ENCODE data around the gene PYY.
"Not testable (repeated sequence)": the region's sequence is repeated elsewhere in the genome, so short reads cannot be mapped to it uniquely, and the experiment has no call there.

Gene PYY

DNA sequence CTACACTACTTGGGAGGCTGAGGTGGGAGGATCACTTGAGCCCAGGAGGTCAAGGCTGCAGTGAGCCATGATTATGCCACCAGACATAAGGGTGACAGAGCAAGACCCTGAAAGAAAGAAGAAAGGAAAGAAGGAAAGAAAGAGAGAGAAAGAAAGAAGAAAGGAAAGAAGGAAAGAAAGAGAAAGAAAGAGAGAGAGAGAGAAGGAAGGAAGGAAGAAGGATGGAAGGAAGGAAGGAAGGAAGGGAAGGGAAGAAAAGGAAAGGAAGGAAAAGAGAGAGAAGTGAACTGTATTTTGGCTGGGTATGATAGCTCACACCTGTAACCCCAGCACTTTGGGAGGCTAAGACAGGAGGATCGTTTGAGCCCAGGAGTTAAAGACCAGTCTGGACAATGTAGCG, 24.3 kb upstream of the PYY start:
- DNase-seq: no peak

- no peak for DNase-seq
These were observed 23.5 kb upstream of the PYY start for GRCh38 chr17:43976963-43977837.

DNA sequence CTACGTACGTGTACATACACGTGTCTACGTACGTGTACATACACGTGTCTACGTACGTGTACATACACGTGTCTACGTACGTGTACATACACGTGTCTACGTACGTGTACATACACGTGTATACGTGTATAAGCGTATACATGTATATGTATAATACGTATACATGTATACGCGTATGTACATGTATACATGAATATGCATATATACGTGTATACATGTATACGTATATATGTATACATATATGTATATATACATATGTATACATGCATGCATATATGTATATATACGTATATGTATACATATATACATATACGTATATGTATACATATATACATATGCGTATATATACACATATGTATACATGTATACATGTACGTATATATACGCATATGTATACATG, 22.2 kb upstream of the PYY start:
- no peak for DNase-seq

GRCh38 chr17:43974382-43975266, 20.9 kb upstream of the PYY start:
- DNase-seq: no peak

DNA sequence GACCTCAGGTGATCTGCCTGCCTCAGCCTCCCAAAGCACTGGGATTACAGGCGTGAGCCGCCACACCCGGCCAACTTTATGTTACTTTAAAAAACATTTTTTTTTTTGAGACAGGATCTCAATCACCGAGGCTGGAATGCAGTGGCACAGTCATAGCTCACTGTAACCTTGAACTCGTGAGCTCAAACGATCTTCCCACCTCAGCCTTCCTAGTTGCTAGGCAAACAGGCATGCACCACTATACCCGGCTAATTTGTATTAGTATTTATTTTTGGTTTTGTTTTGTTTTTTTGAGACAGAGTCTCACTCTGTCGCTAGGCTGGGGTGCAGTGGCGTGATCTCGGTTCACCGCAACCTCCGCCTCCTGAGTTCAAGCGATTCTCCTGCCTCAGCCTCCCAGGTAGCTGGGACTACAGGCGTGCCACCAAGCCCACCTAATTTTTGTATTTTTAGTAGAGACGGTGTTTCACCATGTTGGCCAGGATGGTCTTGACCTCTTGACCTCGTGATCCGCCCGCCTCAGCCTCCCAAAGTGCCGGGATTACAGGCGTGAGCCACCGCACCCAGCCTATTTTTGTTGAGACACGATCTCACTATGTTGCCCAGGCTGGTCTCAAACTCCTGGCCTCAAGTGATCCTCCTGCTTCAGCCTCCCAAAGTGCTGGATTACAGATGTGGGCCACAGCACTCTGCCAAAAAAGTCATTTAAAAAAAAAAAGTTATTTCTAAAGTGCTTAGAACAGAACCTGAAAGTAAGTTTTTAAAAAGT, 18.9 kb upstream of the PYY start:
- DNase-seq: not testable (repeated sequence)

DNA sequence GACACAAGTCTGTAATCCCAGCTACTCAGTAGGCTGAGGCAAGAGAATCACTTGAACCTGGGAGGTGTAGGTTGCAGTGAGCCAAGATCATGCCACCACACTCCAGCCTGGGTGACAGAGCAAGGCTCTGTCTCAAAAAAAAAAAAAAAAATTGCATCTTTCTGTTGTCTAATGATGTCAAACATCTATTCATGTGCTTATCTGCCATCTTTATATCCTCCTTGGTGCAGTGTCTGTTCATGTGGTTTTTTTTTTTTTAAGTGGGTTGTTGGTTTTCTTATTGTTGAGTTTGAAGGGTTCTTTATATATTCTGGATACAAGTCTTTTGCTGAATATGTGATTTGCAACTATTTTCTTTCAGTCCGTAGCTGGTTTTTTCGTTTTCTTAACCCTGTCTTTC, 17.7 kb upstream of the PYY start:
- DNase-seq: not testable (repeated sequence)

DNA sequence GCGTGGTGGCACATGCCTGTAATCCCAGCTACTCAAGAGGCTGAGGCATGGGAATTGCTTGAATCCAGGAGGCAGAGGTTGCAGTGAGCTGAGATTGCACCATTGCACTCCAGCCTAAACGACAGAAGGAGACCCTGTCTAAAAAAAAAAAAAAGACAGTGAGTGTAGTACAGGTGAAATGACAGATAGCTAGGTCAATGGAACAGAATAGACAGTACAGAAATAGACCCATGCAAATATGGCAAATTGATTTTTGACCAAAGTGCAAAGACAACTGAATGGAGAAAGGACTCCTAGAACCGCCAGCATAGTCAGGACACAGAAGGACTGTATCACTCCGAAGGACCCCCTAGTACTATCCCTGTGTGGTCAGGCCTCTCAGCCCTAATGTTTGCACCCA, 16.6 kb upstream of the PYY start:
- no peak for DNase-seq

DNA sequence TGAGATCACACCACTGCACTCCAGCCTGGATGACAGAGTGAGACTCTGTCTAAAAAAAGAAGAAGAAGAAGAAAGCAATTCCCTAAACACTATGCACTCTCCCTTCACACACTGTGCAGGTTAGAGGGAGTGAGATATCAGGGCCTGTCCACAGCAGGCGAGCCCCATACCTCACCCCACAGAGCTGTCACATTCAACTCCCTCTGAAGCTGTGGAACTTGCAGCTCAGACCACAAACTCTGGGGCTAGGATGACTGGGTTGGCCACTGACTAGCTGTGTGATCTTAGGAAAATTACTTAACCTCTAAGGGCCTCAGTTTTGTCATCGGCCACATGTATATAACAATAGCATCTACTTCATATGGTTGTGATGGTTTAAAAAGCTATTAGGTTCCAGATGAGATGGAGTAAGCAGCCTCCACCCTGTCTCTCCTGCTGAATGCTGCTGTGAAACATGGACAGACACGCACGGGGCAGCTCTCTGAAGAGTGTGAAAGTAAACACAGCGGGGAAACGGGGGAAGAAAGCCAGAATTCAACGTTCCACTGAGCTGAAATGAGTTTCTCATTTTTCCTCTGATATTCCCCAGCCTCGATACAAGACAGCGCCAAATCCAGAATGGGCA, 13.6 kb upstream of the PYY start:
- DNase-seq: no peak

- no peak for DNase-seq
These were observed 12.5 kb upstream of the PYY start for GRCh38 chr17:43966276-43966675.

- DNase-seq: no peak
These were observed 8.7 kb upstream of the PYY start for GRCh38 chr17:43962479-43962878.

GRCh38 chr17:43961954-43962353, 8.2 kb upstream of the PYY start:
- DNase-seq: no peak

GRCh38 chr17:43961292-43961691, 7.6 kb upstream of the PYY start:
- not testable (repeated sequence) for DNase-seq

GRCh38 chr17:43958748-43959352, 5.1 kb upstream of the PYY start:
- DNase-seq: no peak

DNA sequence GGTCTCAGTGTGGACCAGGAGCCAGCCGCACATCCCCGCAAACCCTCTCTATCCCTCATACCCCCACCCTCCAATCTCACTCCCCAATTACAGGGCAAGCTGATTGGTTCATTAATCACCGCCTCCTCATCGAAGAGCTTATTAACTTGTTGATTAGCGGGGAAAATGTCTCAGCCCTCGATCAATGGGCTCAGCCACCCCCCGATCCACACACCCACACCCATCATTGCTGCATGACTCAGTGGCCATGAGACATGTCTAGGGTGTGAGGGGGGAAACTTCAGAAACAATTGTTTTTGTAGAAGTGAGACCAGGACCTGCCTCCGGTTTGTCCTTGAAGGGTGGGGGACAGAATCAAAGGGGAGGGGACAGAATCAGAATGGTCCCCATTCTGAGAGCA, 2.5 kb upstream of the PYY start:
- no peak for DNase-seq

DNA sequence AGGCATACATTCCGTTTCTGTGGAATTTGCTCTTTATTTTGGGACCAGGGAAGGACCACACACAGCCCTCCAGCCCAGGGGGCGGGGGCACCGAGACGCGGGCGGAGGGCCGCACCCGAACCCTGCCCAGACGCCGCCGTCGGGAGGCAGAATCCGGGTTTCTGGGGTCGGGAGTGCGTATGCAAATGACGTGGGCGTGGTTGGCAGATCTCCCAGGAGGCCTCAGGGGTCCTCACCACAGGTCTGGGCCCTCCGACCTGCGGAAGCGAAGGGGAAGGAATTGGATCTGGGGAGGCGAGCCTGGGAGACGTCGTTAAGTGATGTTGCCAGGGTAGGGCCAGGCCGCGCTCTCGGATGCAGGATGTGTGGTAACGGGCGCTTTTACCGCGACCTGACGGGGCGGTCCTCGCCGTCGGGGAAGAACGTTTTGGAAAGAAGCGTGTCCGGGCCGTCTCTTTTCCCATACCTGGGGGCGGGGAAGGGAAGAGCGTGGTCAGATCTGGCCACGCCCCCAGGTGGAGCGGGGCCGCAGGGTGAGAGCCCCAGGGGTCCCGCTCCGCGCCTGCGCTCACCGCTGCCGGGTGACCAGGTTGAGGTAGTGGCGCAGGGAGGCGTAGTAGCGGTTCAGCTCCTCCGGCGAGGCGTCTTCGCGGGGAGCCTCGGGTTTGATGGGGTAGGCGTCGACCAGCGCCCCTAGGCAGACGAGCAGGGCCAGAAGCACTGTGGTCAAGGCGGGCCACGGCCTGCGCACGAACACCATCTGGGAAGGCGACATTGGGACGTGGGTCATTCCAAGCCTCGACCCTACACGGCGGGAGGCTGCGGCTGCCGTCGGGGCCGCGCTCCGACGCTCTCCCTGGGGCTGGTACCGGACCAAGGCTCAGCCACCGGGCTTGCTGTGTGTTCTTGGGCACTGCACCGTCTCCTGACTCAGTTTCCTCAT, 745 bp downstream of the PYY start:
- DNase-seq: no peak

DNA sequence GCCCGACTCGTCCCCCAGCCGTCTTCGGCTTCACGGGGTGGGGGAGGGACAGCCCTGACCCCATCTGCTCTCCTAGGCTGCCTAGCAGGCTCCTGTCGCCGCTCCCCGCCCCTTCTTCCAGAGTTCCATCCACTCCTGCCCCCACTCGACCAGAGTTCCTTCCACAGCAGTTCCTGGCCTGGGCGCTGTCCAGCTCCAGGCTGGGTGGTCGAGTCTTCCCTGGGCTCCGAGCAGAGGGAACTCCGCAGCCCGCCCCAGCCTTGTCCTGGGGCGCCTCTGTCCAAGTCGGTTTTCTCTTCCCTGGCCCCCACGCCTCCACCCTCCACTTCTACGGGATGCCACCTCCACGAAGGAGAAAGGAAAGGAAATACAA, 1.4 kb downstream of the PYY start:
- no peak for DNase-seq

GRCh38 chr17:43951750-43952149, 2.0 kb downstream of the PYY start:
- no peak for DNase-seq

- no peak for DNase-seq
These were observed 3.2 kb downstream of the PYY start for GRCh38 chr17:43950554-43950953.

DNA sequence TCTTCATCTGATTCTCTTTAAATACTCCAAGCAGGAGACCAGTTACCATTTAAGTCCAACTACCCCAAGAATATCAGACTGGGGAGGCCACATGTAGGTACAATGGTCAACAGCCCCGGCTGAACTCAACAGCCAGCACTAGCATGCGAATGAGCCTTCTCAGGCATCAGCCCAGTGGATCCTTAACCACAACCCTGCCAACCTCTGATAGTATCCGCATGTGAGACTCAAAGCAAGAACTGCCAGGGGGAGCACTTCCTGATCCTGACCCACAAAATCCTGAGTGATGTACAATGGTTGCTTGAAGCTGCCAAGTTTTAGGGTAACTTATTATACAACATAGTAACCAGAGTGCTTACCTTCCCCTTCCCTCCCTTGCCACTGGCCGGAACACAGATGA, 4.0 kb downstream of the PYY start:
- no peak for DNase-seq

GRCh38 chr17:43946781-43947180, 7.0 kb downstream of the PYY start:
- DNase-seq: no peak

Data from GDM1 (cell line).